WTC11 (cell line): ENCODE results near the gene STXBP5. TPM values are rescaled to one million over a fixed set of nuclear protein-coding genes. Genes with fewer than 3 reads are reported as not detected.

Experiments
- ATAC-seq: fragments of 200-7000 bp; cut with Tn5 transposase; 2 replicates; pipeline ENCODE4 v1.10.0; 2021; ENCODE audit warnings: mild to moderate bottlenecking, moderate library complexity
- CTCF ChIA-PET: fragments of 300-600 bp; sonication (Branson Sonifier 250); formaldehyde crosslinking; loops from one replicate; lab custom pipeline; 2021; ENCODE audit warnings: antibody characterized with exemption; lab: Charles Lee
- POLR2A ChIA-PET: fragments of 350-600 bp; sonication (Branson Sonifier 250); formaldehyde crosslinking; loops from one replicate; lab custom pipeline; 2021; ENCODE audit warnings: antibody characterized with exemption; lab: Charles Lee
- DNase-seq: peaks from one replicate; pipeline ENCODE4 v3.0.0; 2021; ENCODE audit warnings: low spot score
- H3K27ac Mint-ChIP-seq: 2 replicates; pipeline ENCODE4 v1.8.0; 2021; ENCODE audit warnings: mixed read lengths
- H3K27me3 Mint-ChIP-seq: 2 replicates; pipeline ENCODE4 v1.8.0; 2021; ENCODE audit warnings: low read depth, mild to moderate bottlenecking, moderate library complexity, mixed read lengths
- H3K36me3 Mint-ChIP-seq: 2 replicates; pipeline ENCODE4 v1.8.0; 2021; ENCODE audit warnings: mixed read lengths
- H3K4me1 Mint-ChIP-seq: 2 replicates; pipeline ENCODE4 v1.8.0; 2022; ENCODE audit warnings: mixed read lengths
- H3K4me3 Mint-ChIP-seq: 2 replicates; pipeline ENCODE4 v1.8.0; 2021; ENCODE audit warnings: mild to moderate bottlenecking, moderate library complexity, mixed read lengths
- H3K9me3 Mint-ChIP-seq: 2 replicates; pipeline ENCODE4 v1.8.0; 2021; ENCODE audit warnings: mixed read lengths
- AFF4 ChIP-seq: sonication (generic); formaldehyde crosslinking; IDR thresholded peaks from 2 replicates; pipeline ENCODE4 v1.8.1; 2023; ENCODE audit warnings: mild to moderate bottlenecking, missing genetic modification reagents, borderline replicate concordance
- ATF1 ChIP-seq: sonication (generic); formaldehyde crosslinking; IDR thresholded peaks from 2 replicates; pipeline ENCODE4 v1.8.1; 2023; ENCODE audit warnings: mild to moderate bottlenecking, moderate library complexity, missing genetic modification reagents
- CBFB ChIP-seq: sonication (generic); formaldehyde crosslinking; IDR thresholded peaks from 2 replicates; pipeline ENCODE4 v1.8.1; 2022; ENCODE audit warnings: mild to moderate bottlenecking, low read depth, missing genetic modification reagents
- CREB1 ChIP-seq: sonication (generic); formaldehyde crosslinking; IDR thresholded peaks from 2 replicates; pipeline ENCODE4 v1.8.0; 2023; ENCODE audit warnings: mild to moderate bottlenecking, missing genetic modification reagents
- ESRRA ChIP-seq: sonication (generic); formaldehyde crosslinking; IDR thresholded peaks from 2 replicates; pipeline ENCODE4 v1.8.1; 2022; ENCODE audit warnings: mild to moderate bottlenecking, missing genetic modification reagents, borderline replicate concordance
- GABPB1 ChIP-seq: sonication (generic); formaldehyde crosslinking; IDR thresholded peaks from 2 replicates; pipeline ENCODE4 v1.8.1; 2023; ENCODE audit warnings: mild to moderate bottlenecking, missing genetic modification reagents
- JUN ChIP-seq: sonication (generic); formaldehyde crosslinking; IDR thresholded peaks from 2 replicates; pipeline ENCODE4 v1.8.0; 2023; ENCODE audit warnings: mild to moderate bottlenecking, missing genetic modification reagents
- NFYB ChIP-seq: sonication (generic); formaldehyde crosslinking; conservative IDR thresholded peaks from 2 replicates; pipeline ENCODE4 v1.8.0; 2022; ENCODE audit warnings: low read depth, missing genetic modification reagents
- PRDM15 ChIP-seq: sonication (generic); formaldehyde crosslinking; IDR thresholded peaks from 2 replicates; pipeline ENCODE4 v1.8.0; 2022; ENCODE audit warnings: missing genetic modification reagents
- RELA ChIP-seq: sonication (generic); formaldehyde crosslinking; IDR thresholded peaks from 2 replicates; pipeline ENCODE4 v1.8.1; 2022; ENCODE audit warnings: missing genetic modification reagents, mild to moderate bottlenecking, borderline replicate concordance
- TEAD4 ChIP-seq: sonication (generic); formaldehyde crosslinking; IDR thresholded peaks from 2 replicates; pipeline ENCODE4 v1.8.0; 2022; ENCODE audit warnings: mild to moderate bottlenecking, missing genetic modification reagents
- TP53 ChIP-seq: sonication (generic); formaldehyde crosslinking; IDR thresholded peaks from 2 replicates; pipeline ENCODE4 v1.8.1; 2023; ENCODE audit warnings: mild to moderate bottlenecking, missing genetic modification reagents
- USF1 ChIP-seq: sonication (generic); formaldehyde crosslinking; IDR thresholded peaks from 2 replicates; pipeline ENCODE4 v1.8.0; 2022; ENCODE audit warnings: mild to moderate bottlenecking, missing genetic modification reagents
- ZNF263 ChIP-seq: sonication (generic); formaldehyde crosslinking; IDR thresholded peaks from 2 replicates; pipeline ENCODE4 v1.8.1; 2022; ENCODE audit warnings: low read depth, mild to moderate bottlenecking, moderate library complexity, missing genetic modification reagents
- ZNF416 ChIP-seq: fragments of 250-450 bp; sonication (Bioruptor Pico); IDR thresholded peaks from 2 replicates; pipeline ENCODE4 v1.9.0; 2021; ENCODE audit warnings: mild to moderate bottlenecking, inconsistent platforms
- ZNF671 ChIP-seq: fragments of 250-450 bp; sonication (Bioruptor Pico); IDR thresholded peaks from 2 replicates; pipeline ENCODE4 v1.8.0; 2021; ENCODE audit warnings: mild to moderate bottlenecking
- total RNA-seq: library from RNA; stranded (reverse); gene quantifications from 3 replicates; pipeline ENCODE4 v1.2.3, GENCODE V29; 2021
- TF ChIP-seq, protein P1 (sequence below): sonication (generic); formaldehyde crosslinking; IDR thresholded peaks from 2 replicates; pipeline ENCODE4 v1.8.1; 2023; ENCODE audit warnings: mild to moderate bottlenecking, missing genetic modification reagents
- TF ChIP-seq, protein P2 (sequence below): sonication (generic); formaldehyde crosslinking; IDR thresholded peaks from 2 replicates; pipeline ENCODE4 v1.8.0; 2022; ENCODE audit warnings: mild to moderate bottlenecking, missing genetic modification reagents
- TF ChIP-seq, protein P3 (sequence below): sonication (generic); formaldehyde crosslinking; IDR thresholded peaks from 2 replicates; pipeline ENCODE4 v1.8.1; 2022; ENCODE audit warnings: low read depth, mild to moderate bottlenecking, moderate library complexity, missing genetic modification reagents, borderline replicate concordance
- TF ChIP-seq, protein P4 (sequence below): sonication (generic); formaldehyde crosslinking; IDR thresholded peaks from 2 replicates; pipeline ENCODE4 v1.8.0; 2023; ENCODE audit warnings: mild to moderate bottlenecking, missing genetic modification reagents

The STXBP5 gene
- total RNA-seq, 1 experiment from 2014 or later = 13.2 TPM

DNA sequence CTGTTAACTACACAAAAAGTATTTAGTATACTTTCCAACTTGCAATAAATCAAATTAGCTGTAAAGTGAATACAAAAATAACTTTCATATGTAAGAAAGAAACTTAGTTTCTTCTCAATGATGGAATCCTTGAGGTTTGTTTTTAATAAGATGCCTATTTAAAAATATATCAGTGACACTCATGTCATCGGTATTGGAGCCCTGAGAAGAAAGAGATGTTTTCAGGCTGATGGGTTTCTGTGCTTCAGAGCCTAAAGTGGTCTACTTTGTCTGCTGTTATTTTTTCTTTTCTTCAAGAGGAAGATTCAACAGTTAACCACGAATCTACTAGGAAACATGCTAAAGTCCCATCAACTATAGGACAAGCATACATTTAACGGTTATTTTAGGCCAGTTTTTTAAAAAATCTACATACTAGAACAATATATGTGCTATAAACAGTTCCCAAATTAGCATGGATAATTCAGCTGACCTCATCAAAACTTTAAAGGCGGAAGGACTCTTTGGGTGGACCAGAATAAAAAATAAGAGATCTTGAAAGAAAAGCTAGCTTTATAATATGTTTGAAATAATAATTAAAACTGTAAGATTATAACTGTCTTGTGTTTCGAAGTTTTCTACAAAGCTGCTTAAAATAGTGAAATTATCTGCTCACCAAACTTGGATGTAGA, 157.2 kb downstream of the STXBP5 start (continued):
- no peak for TF ChIP-seq PRDM15 (CRISPR knock-in tag)
- no peak for TF ChIP-seq AFF4

DNA sequence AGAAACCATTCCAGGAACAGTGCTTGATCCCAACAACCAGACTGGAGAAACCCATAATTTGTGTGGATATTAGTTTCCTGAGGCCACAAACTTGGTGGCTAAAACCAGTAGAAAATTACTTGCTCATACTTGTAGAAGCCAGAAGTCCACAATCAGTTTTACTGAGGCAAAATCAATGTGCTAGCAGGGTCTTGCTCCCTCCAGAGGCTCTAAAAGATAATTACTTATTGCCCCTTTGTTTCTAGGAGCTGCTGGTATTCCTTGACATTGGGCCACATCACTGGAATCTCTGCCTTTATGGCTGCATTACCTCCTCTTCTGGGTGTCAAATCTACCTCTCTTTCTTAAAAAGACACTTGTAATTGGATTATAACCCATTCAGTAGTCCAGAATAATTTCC, 162.1 kb downstream of the STXBP5 start:
- peaks cover 4% of the 10 kb centered on the region; the same call in 1 of the 2 replicates for H3K36me3 Mint-ChIP-seq
- TF ChIP-seq TP53 (CRISPR knock-in tag) (no peak), NFYB (CRISPR knock-in tag) (no peak), GABPB1 (CRISPR knock-in tag) (no peak), ZNF416 (CRISPR knock-in tag) (no peak), RELA (no peak), TEAD4 (no peak), ZNF671 (CRISPR knock-in tag) (no peak)
- TF ChIP-seq, protein P1, sequence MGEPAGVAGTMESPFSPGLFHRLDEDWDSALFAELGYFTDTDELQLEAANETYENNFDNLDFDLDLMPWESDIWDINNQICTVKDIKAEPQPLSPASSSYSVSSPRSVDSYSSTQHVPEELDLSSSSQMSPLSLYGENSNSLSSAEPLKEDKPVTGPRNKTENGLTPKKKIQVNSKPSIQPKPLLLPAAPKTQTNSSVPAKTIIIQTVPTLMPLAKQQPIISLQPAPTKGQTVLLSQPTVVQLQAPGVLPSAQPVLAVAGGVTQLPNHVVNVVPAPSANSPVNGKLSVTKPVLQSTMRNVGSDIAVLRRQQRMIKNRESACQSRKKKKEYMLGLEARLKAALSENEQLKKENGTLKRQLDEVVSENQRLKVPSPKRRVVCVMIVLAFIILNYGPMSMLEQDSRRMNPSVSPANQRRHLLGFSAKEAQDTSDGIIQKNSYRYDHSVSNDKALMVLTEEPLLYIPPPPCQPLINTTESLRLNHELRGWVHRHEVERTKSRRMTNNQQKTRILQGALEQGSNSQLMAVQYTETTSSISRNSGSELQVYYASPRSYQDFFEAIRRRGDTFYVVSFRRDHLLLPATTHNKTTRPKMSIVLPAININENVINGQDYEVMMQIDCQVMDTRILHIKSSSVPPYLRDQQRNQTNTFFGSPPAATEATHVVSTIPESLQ (CRISPR knock-in tag) = no peak
- TF ChIP-seq, all 79 proteins: peak for 0
- Mint-ChIP-seq H3K4me3 (no peak overlapping the region), H3K4me1 (no peaks in the 10 kb centered on the region), H3K27ac (no peak overlapping the region), H3K27me3 (no peaks in the 10 kb centered on the region), H3K9me3 (no peaks in the 10 kb centered on the region)
- DNase-seq (no peak), ATAC-seq (peak; percentile 79)
- POLR2A ChIA-PET = no interaction called here
- CTCF ChIA-PET = no interaction called here

- no peaks in the 10 kb centered on the region for H3K9me3 Mint-ChIP-seq
- peaks cover 4% of the 10 kb centered on the region; the same call in 1 of the 2 replicates for H3K36me3 Mint-ChIP-seq
- CTCF ChIA-PET = no interaction called here
- TF ChIP-seq ESRRA (CRISPR knock-in tag) (no peak), CBFB (CRISPR knock-in tag) (no peak), ATF1 (CRISPR knock-in tag) (no peak), ZNF263 (CRISPR knock-in tag) (no peak), JUN (no peak), CREB1 (CRISPR knock-in tag) (no peak), USF1 (CRISPR knock-in tag) (no peak)
- TF ChIP-seq, protein P2, sequence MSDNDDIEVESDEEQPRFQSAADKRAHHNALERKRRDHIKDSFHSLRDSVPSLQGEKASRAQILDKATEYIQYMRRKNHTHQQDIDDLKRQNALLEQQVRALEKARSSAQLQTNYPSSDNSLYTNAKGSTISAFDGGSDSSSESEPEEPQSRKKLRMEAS (CRISPR knock-in tag) = no peak
- TF ChIP-seq, protein P3, sequence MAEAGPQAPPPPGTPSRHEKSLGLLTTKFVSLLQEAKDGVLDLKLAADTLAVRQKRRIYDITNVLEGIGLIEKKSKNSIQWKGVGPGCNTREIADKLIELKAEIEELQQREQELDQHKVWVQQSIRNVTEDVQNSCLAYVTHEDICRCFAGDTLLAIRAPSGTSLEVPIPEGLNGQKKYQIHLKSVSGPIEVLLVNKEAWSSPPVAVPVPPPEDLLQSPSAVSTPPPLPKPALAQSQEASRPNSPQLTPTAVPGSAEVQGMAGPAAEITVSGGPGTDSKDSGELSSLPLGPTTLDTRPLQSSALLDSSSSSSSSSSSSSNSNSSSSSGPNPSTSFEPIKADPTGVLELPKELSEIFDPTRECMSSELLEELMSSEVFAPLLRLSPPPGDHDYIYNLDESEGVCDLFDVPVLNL (CRISPR knock-in tag) = no peak
- TF ChIP-seq, protein P4, sequence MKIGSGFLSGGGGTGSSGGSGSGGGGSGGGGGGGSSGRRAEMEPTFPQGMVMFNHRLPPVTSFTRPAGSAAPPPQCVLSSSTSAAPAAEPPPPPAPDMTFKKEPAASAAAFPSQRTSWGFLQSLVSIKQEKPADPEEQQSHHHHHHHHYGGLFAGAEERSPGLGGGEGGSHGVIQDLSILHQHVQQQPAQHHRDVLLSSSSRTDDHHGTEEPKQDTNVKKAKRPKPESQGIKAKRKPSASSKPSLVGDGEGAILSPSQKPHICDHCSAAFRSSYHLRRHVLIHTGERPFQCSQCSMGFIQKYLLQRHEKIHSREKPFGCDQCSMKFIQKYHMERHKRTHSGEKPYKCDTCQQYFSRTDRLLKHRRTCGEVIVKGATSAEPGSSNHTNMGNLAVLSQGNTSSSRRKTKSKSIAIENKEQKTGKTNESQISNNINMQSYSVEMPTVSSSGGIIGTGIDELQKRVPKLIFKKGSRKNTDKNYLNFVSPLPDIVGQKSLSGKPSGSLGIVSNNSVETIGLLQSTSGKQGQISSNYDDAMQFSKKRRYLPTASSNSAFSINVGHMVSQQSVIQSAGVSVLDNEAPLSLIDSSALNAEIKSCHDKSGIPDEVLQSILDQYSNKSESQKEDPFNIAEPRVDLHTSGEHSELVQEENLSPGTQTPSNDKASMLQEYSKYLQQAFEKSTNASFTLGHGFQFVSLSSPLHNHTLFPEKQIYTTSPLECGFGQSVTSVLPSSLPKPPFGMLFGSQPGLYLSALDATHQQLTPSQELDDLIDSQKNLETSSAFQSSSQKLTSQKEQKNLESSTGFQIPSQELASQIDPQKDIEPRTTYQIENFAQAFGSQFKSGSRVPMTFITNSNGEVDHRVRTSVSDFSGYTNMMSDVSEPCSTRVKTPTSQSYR = no peak
Observed at GRCh38 chr6:147371325-147371724, 167.1 kb downstream of the STXBP5 start.

More at GRCh38 chr6:147371325-147371724, 167.1 kb downstream of the STXBP5 start:
- H3K27ac Mint-ChIP-seq = no peak overlapping the region
- no peak for ATAC-seq
- no peaks in the 10 kb centered on the region for H3K27me3 Mint-ChIP-seq
- POLR2A ChIA-PET = no interaction called here
- no peak for DNase-seq
- H3K4me1 Mint-ChIP-seq = no peaks in the 10 kb centered on the region
- no peak overlapping the region for H3K4me3 Mint-ChIP-seq
